Measurements from ENCODE around the gene NF1.

The NF1 gene

DNA sequence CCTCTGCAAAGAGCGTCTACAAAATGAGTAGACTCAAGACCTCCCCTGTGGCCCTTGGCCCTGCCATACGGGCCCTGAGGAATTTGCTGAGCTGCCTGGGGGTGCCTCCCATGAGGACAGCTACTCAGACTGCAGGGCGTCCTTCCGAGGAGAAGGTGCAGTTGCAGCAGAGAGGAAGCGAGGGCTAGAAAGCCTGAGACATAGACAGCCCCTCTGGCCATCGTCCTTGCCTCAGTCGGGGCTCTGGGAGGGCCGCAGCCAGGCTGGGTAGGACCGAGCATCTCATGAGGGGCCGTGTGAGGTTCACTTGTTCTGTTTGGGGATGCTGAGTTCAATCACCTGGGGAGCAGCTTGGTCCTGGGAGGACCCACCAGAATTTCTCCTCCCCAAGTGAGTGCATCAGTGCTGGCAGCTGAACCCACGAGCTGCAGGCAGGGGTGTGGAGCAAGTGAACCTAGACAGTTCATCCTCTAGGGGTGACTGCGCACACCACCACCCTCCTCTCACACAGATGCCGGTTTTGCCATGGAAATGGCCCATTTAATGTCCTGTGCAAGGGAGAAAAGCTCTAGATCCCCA, 317.0 kb downstream of the NF1 start:
- DNase-seq (ENCODE audit: low spot score), result no peak

DNA sequence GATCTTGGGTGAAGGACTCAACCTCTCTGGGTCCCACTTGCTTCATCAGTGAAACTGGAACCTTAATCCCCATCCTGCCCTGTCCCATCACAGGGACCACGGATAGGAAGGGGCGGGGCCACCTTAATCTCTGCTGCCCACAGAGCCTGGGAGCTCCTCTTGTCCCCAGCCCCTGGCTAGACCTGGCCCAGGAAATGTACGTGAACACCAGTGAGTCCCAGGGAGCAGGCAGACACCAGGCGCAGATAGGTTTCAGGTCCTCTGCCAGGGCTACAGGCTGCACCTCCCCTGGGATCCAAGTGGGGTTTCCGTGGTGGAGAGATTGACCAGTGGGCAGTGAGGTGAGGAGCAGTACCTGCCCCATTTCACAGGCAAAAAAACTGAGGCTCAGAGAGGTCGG, 317.7 kb downstream of the NF1 start:
- no peak for DNase-seq (ENCODE audit: low spot score)

DNA sequence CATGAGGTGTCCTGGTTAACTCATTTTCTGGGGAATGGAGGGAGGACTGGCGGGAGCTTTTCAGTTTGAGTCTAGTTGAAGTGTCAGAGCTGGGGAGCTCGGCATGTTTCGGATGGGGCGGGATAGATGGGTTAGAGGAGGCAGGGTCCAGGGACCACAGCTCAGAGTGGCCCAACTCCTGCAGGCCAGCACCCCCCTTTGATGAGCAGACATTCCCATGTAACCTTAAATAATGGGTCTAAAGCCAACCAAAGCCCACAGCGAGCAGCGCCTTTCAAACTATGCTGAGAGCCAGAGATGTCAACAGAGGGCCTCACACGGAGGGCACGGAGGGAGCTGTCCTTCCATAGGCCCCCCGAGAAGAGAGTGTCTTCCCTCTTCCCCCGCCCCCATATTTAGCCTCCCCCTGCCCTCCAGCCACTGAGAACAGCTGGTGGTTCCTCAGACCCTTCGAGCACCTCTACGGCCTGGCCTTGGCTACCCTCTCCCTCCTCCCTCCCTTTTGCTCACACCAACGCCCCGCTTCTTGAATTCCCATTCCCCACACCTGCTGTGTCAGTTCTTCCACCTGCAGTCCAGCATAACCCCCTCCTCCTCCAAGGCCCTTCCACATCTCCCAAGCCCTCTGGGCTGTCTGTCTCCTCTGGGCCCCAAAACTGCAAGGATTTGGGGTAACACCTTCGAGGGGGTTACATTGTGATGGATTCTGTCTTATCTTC, 318.5 kb downstream of the NF1 start:
- no peak for DNase-seq (ENCODE audit: low spot score)

DNA sequence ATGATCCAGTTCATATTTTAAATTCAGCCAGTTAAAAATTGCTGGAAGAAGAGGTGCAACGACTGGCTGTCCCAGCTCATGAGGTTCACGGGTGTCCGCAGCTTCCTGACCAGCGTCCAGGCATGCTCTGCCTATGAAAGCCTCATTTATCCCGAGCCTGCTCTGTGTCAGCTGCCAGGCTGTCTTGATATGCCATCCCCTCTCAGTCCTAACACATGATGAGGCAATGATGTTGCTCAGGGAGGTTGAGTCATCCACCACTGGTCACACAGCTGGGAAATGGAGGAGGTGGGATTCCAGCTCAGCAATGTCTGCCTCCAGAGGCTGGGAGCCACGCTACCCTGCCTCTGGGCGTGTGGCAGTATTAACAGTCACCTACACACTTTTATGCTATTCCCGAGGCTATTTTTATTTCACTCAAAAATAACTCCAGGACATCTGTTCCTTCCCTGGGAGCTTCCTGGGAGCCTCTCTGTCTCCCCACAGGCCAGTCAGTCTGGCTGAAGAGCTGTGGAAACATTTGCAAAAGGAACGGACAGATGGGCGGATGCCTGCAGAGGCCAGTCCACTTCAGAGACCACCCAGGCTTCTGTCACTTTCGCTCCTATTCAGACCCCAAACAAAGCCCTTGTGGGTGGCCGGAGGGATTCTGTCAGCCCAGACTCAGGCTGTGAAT, 319.2 kb downstream of the NF1 start:
- DNase-seq (ENCODE audit: low spot score), result no peak

DNA sequence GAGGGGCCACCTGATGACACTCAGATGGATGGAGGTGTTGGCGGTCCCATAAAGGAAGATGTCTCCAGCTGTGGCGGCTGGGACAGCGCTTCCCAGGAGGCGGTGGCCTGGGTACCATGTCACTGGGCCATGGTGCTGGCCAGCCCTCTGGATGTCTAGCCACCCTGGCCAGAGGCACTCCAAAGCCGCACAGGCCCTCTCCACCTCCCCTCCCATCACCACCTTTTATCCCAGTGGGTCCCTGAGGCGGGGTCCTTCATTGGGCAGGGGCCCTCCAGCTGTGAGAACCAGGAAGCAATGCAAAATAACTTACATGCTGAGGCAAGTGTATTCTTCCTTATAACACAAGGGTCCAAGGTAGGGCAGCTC, 319.8 kb downstream of the NF1 start:
- DNase-seq (ENCODE audit: low spot score), result no peak

DNA sequence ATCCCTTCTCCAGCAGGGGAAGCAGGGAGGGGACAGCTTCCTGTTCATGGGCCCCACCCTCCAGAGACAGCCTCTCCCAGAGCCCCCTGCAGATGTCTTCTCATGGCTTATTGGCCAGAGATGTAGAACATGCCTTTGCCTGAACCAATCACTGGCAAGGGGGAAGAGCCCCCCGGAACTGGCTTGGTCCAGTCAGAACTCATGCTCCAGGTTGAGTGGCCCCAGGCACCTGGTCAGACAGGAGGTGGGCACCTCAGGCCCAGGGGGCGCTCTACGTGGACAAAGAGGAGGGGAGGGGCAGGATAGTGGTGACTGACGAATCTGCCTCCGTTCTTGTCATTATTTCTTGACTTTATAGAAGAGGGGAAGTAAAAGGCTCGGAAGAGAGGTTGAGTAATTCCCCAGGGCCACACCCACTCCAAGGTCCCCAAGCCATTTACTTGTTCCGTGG, 320.3 kb downstream of the NF1 start:
- DNase-seq (ENCODE audit: low spot score), result no peak

DNA sequence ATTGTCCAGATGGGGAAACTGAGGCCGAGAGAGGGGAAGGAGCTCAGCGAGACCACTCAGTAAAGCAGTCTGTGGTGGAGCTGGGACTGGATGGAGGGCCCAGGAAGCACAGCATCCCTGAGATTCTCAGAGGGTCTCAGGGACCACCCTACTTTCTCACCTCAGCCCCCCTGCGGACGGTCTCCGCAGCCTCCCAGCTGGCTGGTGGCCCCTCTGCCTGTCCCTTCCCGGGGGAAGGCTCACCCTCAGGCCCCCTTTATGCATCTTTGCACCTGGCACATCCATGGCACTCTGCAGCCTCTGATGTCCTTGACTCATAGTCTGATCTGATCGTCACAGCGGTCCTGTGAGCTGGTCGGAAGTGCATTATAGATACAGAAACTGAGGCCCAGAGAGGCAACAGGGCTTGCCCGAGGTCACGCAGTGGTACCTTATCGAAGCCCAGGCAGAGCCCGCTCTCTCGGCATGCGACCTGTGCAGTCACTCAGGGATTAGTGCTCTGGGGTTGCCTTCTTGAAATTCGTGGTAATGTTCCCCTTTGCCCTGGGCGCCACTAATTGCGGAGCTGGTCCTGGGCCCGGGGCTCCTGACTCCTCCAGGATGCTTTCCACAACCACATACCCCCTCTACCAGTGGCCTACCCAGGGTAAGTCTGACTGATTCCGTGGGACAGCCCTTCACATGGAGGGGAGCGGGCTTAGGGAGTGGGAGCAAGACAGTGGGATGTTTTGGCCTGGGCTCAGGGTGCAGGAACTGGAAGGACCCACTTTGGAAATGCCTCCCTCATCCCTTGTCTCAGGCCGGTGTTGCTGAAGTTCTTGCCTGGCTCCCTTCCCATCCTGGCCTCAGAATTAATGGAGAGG, 321.1 kb downstream of the NF1 start:
- no peak for DNase-seq (ENCODE audit: low spot score)

DNA sequence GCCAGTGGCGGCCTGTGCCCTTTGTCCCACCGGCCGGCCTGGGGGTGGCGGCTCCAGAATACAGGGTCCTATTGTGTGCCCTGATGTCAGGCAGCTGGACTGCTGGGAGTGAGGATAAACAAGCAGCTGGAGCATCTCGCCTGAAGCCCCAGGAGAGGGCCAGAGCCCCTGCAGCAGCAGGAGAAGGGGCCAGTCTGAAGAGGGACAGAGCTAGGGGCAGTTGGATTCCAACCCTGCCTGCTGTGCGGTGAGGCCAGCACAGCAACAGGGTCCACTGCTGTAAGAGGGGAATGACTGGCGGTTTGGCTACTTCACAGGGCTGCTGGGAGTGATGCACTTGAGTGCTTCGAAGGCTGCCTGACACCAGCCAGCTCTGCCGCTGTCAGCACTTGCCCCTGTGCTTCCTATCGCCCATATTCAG, 321.7 kb downstream of the NF1 start:
- DNase-seq (ENCODE audit: low spot score), result no peak

DNA sequence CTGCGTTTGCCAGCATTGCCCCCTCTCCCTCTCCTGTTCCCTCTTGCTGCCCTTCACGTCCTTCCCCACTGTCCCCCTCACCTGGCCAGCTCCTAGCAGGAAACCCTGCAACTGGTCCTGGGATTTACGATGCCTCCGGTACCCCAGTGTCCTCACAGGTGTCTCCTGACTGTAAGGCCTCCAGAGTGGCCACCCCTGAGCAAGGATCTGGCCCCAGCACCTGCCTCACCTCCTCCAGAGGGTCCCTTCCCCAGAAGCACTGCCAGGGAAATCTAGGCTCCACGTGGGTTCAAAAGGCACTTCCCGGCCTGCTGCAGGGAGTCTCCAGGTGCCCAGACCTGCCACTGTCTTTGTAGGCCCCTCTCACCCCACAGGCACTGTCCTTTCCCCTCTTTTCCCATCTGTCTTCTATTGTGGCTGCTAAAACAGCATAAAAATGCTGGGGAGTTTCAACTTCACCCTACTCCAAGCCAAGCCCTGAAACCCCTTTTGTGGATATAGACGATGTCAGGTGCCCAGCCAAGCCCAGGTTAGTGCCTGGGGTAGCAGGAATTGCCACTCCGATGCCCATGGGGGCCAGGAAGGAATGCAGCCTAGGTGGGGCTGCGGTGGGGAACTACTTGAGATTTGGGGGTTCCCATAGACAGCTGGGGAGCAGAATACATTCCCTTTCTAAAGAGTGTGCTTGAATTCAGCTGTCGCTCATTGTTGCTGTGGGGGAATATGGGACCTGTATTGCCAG, 322.4 kb downstream of the NF1 start:
- no peak for DNase-seq (ENCODE audit: low spot score)

DNA sequence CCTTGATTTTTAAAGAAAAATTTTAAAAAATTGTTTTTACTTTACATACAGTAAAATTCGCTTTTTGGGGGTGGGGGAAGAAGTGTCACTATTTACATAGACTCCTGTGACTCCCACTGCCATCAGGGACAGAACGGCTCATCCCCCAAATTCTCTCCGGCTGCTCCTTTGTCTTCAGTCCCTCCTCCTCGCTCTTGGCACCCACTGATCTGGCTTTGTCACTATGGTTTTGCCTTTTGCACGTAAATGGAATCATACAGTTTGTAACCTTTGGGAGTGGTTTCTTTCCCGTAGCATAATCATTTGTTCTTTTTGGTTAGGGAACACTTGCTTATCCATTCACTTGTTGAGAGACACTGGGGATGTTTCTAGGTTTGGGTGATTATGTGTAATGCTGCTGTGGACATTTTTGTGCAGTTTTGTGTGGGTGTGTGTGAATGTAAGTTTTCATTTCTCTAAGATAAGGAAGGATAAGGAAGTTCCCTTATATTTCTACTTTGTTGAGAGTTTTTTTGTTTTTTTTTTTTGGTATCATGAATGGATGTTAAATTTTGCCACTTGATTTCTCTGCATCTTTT, 324.1 kb downstream of the NF1 start:
- DNase-seq (ENCODE audit: low spot score), result no peak

DNA sequence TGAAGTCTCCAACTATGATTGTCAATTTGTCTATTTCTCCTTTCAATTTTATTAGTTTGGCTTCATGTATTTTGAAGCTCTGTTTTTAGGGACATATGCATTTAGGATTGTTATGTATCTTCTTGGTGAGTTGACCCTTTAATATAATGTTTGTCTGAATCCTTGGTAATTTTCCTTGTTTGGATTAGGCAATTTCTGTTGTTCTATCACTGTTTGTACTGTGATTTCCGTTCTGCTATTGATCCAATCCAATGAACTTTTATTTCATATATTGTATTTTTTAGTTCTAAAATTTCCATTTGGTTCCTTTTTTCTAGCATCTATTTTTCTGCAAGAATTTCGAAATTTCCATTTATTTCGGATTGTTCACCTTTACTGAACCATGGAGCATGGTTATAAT, 327.7 kb downstream of the NF1 start:
- no peak for DNase-seq (ENCODE audit: low spot score)

DNA sequence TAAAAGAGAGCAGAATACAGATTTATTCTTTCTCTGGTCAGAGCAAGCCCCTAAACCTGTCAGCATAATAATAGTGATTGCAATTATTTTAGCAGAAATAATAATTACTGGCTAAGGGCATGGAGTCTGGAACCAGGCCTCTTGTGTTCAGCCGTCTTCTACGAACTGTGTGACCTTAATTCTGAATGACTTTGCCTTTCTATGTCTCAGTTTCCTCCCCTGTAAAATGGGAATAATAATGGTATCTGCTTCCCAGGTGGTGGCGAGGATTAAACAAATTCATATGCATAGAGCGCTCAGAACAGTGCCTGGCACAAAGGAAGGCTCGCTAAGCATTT, 330.1 kb downstream of the NF1 start:
- no peak for DNase-seq (ENCODE audit: low spot score)

DNA sequence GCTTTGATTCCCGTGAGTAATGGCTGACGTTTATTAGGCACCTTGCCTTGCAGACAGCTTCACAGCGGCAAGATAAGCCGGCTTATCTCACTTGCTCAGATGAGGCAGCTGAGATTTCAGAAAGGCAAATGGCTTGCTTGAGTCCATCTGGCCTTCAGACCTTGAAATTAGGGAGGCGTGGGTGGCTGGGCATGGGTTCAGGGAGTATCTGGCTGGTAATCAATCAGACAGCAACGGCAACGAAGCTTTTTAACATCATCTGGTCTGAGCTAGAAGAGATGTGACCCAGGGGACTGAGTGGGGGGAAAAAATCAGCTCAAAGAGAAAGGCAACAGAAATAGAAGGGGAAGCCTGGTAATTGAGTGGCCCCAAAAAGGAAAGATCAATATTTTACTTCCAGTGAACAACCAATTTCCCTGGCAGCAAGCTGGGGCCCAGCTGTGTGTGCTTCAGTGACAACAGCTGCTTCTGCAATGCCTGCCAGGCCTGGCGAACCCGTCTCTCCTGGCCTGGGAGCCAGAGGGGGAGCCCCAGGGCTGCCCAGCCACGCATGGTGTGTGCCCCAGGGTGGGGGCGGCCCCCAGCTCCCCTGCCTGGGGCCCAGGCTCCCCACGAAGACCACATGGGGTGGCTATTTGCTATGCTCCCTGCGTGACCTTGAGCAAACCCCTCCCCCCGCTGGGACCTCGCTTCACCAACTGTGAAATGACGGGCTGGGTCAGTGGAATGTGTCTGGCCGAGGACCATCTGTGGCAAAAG, 330.7 kb downstream of the NF1 start:
- DNase-seq (ENCODE audit: low spot score), result no peak

All from activated CD4-positive, alpha-beta T cell treated with anti-CD3 and anti-CD28 coated beads, Interleukin-2, Interleukin-4, amounts not matched to agents 100 ng/mL and 50 ng/mL, durations not matched to agents 16 hours and 8 hours (primary cell).